T follicular helper cell (primary cell): Measurements from ENCODE around the gene HAAO.
"Not testable (repeated sequence)": the region's sequence is repeated elsewhere in the genome, so short reads cannot be mapped to it uniquely, and the experiment has no call there.

Experiments
- DNase-seq: peaks from one replicate; pipeline ENCODE4 v3.0.0-alpha.2; 2020; ENCODE audit warnings: low read depth
- total RNA-seq, 2 experiments: gene quantifications; one replicate each; lab custom pipeline; 2026; lab: John Stamatoyannopoulos, UW

HAAO gene
- total RNA-seq: 0 reads per million in 2 experiments

DNA sequence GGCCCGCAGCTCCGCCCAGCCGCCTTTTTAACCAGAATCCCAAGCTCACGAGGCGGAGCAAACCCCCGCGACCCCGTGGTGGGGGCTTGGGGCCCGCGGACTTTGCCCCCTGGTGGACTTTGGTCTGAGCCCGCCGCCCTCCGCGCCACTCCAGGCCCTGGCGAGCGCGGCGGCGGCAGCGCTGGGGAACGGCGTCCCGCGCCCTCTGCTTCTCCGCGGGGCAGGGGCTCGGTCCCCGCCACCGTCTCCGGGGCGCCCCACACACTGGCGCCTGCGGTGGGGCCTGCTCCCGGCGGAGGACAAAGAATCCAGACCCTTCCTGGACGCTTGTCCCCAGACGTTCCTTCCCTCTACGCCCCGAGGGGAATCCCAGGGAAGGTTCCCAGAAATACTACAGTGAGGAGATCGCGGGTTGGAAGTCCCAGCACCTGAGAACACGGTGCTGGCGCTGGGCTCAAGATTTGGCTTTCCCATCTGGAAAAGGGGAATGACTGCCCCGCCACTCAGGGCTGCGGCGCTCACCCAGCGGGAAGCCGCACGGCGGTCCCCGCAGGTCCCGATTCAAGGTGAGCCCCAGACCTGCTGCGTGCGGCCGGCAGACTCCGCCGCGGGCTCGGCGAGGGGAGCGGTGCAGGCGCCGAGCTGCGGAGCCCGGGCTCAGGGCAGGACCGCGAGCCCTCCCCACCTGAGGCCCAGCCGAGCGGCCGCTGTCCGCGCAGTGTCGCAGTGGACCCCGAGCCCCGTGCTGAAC is at the start of gene HAAO:
Gene HAAO, minus strand, starts transcription at position 1 of the 751 bp plus-strand sequence. CDS start 47 bp downstream, outside the sequence.
- DNase-seq: no peak

DNA sequence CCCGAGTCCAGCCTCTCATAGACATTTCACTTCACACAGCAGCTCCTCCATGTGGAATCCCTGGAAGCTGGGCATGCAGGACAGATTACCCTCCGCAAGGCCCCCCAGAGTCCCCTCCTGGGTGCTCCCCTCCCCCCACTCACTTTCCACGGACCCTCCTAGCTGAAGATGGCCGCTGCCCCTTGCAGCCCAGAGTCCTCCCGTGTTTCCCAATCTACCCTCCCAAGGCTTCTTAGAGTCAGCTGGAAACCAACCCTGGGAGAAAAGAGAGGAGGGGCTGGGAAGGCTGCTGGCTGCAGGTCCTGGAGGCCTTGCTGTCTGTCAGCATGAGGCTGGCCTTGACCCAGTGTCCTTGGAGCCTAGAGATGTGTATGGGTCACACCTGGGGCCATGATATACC is 49.0 kb upstream of the HAAO start:
- no peak for DNase-seq

DNA sequence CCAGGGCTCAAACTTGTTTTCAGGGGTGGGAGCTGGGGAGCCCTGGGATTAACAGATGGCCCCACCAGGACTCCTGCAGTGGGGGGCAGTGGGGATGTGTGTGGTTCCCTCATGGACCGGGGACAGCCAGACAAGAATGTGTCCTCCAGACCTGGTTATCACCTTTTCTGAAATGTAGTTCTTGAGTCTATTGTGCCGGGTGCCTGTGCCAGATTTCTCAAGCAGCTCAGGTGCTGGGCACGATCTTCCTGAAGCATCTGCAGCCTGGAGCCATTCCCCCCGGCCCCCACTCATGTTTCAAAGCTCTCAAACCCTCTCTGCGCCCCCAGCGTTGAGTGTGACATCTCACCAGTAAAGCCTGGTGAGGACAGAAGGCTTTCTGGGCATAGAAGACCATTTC is 48.4 kb upstream of the HAAO start:
- DNase-seq: no peak

GRCh38 chr2:42839809-42840501 is 47.6 kb upstream of the HAAO start:
- DNase-seq: no peak

GRCh38 chr2:42838133-42838532 is 45.8 kb upstream of the HAAO start:
- no peak for DNase-seq

- DNase-seq: no peak
These were observed 43.4 kb upstream of the HAAO start for GRCh38 chr2:42835577-42836371.

- DNase-seq: no peak
These were observed 41.8 kb upstream of the HAAO start for GRCh38 chr2:42834161-42834560.

- DNase-seq: no peak
These were observed 39.9 kb upstream of the HAAO start for GRCh38 chr2:42832289-42832634.

DNA sequence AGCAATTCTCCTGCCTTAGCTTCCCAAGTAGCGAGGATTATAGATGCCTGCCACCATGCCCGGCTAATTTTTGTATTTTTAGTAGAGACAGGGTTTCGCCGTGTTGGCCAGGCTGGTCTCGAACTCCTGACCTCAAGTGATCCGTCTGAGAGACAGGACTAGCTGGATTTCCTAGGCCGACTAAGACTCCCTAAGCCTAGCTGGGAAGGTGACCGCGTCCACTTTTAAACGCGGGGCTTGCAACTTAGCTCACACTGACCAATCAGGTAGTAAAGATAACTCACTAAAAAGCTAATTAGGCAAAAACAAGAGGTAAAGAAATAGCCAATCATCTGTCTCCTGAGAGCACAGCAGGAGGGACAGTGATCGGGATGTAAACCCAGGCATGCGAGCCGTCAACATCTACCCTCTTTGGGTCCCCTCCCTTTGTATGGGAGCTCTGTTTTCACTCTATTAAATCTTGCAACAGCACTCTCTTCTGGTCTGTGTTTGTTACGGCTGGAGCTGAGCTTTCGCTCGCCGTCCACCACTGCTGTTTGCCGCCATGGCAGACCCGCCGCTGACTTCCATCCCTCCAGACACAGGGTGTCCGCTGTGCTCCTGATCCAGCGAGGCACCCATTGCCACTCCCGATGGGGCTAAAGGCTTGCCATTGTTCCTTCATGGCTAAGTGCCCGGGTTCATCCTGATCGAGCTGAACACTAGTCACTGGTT is 39.3 kb upstream of the HAAO start:
- DNase-seq: not testable (repeated sequence)

DNA sequence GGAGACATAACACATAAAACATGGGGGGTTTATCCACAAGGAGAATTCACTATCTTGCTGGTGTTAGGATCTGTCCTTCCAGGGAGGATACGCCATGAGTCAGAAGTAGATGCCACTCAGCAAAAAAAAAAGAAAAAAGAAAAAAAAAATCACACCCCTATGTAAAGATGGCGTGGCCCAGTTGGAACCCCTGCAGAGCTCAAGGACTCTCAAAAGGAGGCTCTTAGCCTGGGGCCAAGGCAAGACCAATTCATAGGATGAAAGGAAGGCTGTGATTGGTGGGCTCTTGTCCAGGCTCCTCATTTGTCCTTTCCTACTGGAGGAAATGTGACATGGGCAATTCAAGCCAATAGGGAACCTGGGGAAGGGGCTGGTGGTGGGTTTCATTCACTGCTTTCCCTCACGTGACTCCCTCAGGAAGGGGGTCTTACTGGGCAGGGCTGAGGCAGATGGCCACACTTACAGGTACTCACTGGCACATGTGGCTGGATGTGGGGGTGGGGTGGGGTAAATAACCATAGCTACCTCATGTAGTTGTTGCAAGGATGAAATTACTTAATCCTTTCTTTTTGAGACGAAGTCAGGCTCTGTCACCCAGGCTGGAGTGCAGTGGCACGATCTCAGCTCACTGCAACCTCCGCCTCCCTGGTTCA is 38.7 kb upstream of the HAAO start:
- DNase-seq: no peak

DNA sequence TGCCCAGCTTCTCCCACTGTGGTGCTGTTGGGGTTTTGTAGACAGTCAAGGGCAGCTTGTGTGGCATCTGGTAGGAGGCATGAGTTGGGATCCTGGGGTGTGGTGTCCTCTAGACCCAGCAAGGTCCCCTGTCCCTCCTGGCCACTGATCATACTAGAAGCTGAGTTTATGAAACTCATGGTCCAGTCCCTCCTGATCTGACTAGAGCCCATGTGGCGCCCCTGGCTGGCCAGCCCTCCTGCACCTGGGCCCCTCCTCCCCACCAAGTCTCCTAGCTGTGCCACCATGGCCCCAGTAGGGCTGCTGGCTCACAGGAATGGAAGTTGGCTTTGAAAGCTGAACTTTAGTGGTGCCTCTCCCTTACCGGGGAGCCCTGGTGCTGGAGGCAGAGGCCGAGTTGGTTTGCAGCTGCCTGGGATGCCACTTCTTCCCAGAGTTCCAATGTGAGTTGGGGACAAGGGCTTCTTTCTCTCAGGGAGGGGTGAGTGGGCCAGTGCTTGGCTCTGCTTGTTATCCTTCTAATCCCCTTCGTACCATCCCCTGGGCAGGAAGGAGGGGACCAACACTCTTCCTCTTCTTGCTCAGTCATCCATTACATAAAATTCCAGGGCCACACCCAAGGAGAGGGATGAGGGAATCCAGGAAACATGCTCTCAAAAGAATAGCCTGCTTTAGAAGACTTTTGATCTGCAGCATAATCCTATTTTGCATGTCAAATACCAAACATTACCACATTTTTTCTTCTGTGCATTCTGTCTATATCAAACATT is 37.5 kb upstream of the HAAO start:
- no peak for DNase-seq

- peak; percentile 54 for DNase-seq
These were observed 36.4 kb upstream of the HAAO start for GRCh38 chr2:42828487-42829425.

GRCh38 chr2:42827647-42828486 is 35.5 kb upstream of the HAAO start:
- DNase-seq: peak; percentile 62

- DNase-seq: no peak
These were observed 33.8 kb upstream of the HAAO start for GRCh38 chr2:42826231-42826630.

DNA sequence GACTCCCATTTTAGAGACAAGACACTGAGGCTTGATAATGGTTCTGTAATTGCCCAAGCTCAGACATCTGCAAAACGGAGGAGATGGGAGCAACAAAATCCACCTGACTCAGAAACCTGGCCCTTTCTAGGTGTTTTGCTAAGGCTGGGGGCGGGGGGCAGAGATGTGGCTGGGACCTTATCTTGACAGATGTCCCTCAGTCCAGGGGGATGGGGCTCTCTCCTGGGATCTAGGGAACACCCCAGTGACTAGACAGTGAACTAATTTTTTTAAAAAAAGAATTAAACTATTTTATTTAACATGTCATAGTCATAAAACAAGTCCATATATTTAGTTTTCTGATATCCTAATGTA is 32.0 kb upstream of the HAAO start:
- no peak for DNase-seq

DNA sequence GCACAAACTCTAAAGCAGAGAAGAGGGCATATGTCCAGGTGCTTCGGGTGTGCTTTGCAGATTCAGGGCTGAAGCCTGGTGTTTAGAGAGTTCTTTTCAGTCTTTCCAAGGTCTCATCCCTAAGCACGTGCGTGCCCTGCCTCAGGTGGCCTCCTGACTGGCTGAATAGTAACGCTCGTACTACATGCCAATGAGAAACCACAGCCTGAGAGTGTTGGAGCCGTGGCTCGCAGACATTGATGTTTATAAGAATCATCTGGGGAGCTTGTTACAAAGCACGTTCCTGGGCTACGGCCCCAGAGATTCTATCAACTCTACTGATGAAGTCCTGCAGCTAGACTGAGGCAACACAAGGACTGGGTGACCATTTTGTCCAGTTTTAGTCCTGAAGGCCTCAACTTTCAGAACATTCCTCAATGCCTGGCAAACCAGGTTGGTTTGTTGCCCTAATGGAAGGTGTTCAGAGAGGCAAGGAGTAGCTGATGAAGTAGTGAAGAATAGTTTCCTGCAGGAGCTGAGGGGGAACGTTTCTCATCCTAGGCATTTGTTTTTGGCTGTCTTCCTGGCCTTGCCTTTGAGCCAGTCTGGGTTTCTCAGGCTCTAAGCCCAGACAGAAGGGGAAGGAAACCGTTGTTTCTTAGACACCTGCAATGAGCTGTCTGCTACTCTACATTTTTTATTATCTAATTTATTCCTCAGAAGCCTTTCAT is 31.5 kb upstream of the HAAO start:
- DNase-seq: no peak

GRCh38 chr2:42819160-42819559 is 26.8 kb upstream of the HAAO start:
- DNase-seq: no peak

DNA sequence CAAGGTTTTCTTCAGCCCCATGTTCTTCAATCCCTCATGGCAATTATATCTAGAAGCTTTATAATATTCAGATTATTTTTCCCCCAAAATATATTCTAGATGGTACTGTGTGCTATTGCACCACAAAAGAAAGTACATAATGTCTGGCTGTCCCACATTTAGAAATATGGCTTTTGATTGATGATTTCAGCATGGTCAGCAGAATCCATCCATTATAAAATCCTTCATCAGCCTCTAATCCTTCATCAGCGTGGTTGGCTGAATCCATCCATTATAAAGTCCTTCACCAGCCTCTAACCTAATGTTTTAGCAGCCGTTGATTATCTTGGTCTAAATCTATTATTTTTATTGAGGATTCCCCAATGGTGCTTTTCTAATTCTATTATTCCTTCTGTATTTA is 23.3 kb upstream of the HAAO start:
- no peak for DNase-seq
